Ishikawa (cell line): ENCODE data around the gene RPL12.

Experiments
- CEBPB ChIP-seq: IDR thresholded peaks from 2 replicates; pipeline ENCODE4 v1.6.1; 2012
- CREB1 ChIP-seq: IDR thresholded peaks from 2 replicates; pipeline ENCODE4 v1.6.1; 2012; ENCODE audit warnings: low read depth
- EGR1 ChIP-seq: IDR thresholded peaks from 2 replicates; pipeline ENCODE4 v1.6.1; 2012
- EP300 ChIP-seq: IDR thresholded peaks from 2 replicates; pipeline ENCODE4 v1.6.1; 2012; ENCODE audit warnings: borderline replicate concordance
- FOXM1 ChIP-seq: IDR thresholded peaks from 2 replicates; pipeline ENCODE4 v1.6.1; 2012; ENCODE audit warnings: low read depth, borderline replicate concordance
- NFIC ChIP-seq: IDR thresholded peaks from 2 replicates; pipeline ENCODE4 v1.6.1; 2012
- RAD21 ChIP-seq: IDR thresholded peaks from 2 replicates; pipeline ENCODE4 v1.6.1; 2012; ENCODE audit warnings: low read depth
- TAF1 ChIP-seq: IDR thresholded peaks from 2 replicates; pipeline ENCODE4 v1.6.1; 2012; ENCODE audit warnings: low read depth, mild to moderate bottlenecking
- TCF12 ChIP-seq: IDR thresholded peaks from 2 replicates; pipeline ENCODE4 v1.6.1; 2012; ENCODE audit warnings: low read depth
- TEAD4 ChIP-seq: IDR thresholded peaks from 2 replicates; pipeline ENCODE4 v1.6.1; 2012
- USF1 ChIP-seq: IDR thresholded peaks from 2 replicates; pipeline ENCODE4 v1.6.1; 2012
- YY1 ChIP-seq: IDR thresholded peaks from 2 replicates; pipeline ENCODE4 v1.6.1; 2012; ENCODE audit warnings: low read depth
- ZBTB7A ChIP-seq: IDR thresholded peaks from 2 replicates; pipeline ENCODE4 v1.6.1; 2012; ENCODE audit warnings: low read depth
- TF ChIP-seq, protein P1 (sequence below): IDR thresholded peaks from 2 replicates; pipeline ENCODE4 v1.6.1; 2012; ENCODE audit warnings: low read depth, mild to moderate bottlenecking
- TF ChIP-seq, protein P2 (sequence below): IDR thresholded peaks from 2 replicates; pipeline ENCODE4 v1.6.1; 2012

Gene RPL12

GRCh38 chr9:127398275-127398647 lies 52.9 kb downstream of the RPL12 start:
- TF ChIP-seq NFIC: no peak
- no peak for TF ChIP-seq RAD21
- no peak for TF ChIP-seq CREB1
- TF ChIP-seq, protein P1, sequence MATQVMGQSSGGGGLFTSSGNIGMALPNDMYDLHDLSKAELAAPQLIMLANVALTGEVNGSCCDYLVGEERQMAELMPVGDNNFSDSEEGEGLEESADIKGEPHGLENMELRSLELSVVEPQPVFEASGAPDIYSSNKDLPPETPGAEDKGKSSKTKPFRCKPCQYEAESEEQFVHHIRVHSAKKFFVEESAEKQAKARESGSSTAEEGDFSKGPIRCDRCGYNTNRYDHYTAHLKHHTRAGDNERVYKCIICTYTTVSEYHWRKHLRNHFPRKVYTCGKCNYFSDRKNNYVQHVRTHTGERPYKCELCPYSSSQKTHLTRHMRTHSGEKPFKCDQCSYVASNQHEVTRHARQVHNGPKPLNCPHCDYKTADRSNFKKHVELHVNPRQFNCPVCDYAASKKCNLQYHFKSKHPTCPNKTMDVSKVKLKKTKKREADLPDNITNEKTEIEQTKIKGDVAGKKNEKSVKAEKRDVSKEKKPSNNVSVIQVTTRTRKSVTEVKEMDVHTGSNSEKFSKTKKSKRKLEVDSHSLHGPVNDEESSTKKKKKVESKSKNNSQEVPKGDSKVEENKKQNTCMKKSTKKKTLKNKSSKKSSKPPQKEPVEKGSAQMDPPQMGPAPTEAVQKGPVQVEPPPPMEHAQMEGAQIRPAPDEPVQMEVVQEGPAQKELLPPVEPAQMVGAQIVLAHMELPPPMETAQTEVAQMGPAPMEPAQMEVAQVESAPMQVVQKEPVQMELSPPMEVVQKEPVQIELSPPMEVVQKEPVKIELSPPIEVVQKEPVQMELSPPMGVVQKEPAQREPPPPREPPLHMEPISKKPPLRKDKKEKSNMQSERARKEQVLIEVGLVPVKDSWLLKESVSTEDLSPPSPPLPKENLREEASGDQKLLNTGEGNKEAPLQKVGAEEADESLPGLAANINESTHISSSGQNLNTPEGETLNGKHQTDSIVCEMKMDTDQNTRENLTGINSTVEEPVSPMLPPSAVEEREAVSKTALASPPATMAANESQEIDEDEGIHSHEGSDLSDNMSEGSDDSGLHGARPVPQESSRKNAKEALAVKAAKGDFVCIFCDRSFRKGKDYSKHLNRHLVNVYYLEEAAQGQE: no peak
- TF ChIP-seq TCF12: no peak
- no peak for TF ChIP-seq EGR1
- TF ChIP-seq CEBPB: no peak
- TF ChIP-seq FOXM1: no peak
- no peak for TF ChIP-seq ZBTB7A
- no peak for TF ChIP-seq TAF1
- TF ChIP-seq, protein P2, sequence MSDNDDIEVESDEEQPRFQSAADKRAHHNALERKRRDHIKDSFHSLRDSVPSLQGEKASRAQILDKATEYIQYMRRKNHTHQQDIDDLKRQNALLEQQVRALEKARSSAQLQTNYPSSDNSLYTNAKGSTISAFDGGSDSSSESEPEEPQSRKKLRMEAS: no peak
- no peak for TF ChIP-seq YY1
- TF ChIP-seq TEAD4: no peak
- no peak for TF ChIP-seq EP300
- no peak for TF ChIP-seq USF1
